ENCODE measurements around the gene MRPL40.

- TF ChIP-seq CTCF (IDR thresholded peaks at IDR 0.05 in 2 of 3, conservative IDR thresholded peaks at IDR 0.05 in 1 of 3; ENCODE audit: control insufficient read depth in 2 of 3, extremely low read depth in 1 of 3, insufficient read depth in 1 of 3, low read depth in 3 of 3, low read length in 3 of 3), result no peak
- TF ChIP-seq USF2 (IDR thresholded peaks at IDR 0.05; ENCODE audit: borderline replicate concordance, low read depth, low read length), result no peak
- TF ChIP-seq NFYB (IDR thresholded peaks at IDR 0.05; ENCODE audit: insufficient read depth, low read depth, low read length), result peak; percentile 47
- TF ChIP-seq POLR2AphosphoS5 (IDR thresholded peaks at IDR 0.05; ENCODE audit: low read length), result no peak
- no peak for TF ChIP-seq POLR2AphosphoS2 (IDR thresholded peaks at IDR 0.05; ENCODE audit: low read depth, low read length)
- TF ChIP-seq RBBP5 (conservative IDR thresholded peaks at IDR 0.05), result no peak
- no peak for TF ChIP-seq YBX1 (IDR thresholded peaks at IDR 0.05)
- no peak for TF ChIP-seq POU2F2 (IDR thresholded peaks at IDR 0.05; ENCODE audit: borderline replicate concordance, low read depth, low read length)
- TF ChIP-seq MAX (IDR thresholded peaks at IDR 0.05; ENCODE audit: low read depth, low read length), result no peak
- TF ChIP-seq ZNF24 (IDR thresholded peaks at IDR 0.05), result no peak
Observed at GRCh38 chr22:19424186-19424500, 8.2 kb upstream of the MRPL40 start.
